Fibroblast of lung (primary cell): ENCODE data around the gene GGT6. TPM values are rescaled to one million over a fixed set of nuclear protein-coding genes. Genes with fewer than 3 reads are reported as not detected.

Source experiments
- DNase-seq, 2 donors: peaks; one replicate each; pipeline versions ENCODE4 v3.0.0 to v3.0.0-alpha.2; 2010; ENCODE audit warnings: low read depth in 2 of 2
- H2AFZ ChIP-seq: 2 replicates; pipeline ENCODE4 v1.5.1; 2012; ENCODE audit warnings: low read length, control low read depth, inconsistent platforms
- H3K27ac ChIP-seq: 2 replicates; pipeline ENCODE4 v1.5.1; 2011; ENCODE audit warnings: low read length, control low read depth; ENCODE audit not compliant: insufficient read depth
- H3K27me3 ChIP-seq: 2 replicates; pipeline ENCODE4 v1.5.1; 2011; ENCODE audit warnings: mild to moderate bottlenecking, low read length; ENCODE audit not compliant: control insufficient read depth, insufficient read depth
- H3K36me3 ChIP-seq: 2 replicates; pipeline ENCODE4 v1.5.1; 2011; ENCODE audit warnings: low read length; ENCODE audit not compliant: control insufficient read depth, insufficient read depth
- H3K4me1 ChIP-seq: 2 replicates; pipeline ENCODE4 v1.5.1; 2011; ENCODE audit warnings: low read length; ENCODE audit not compliant: control insufficient read depth, insufficient read depth; ENCODE audit errors: extremely low read depth
- H3K4me2 ChIP-seq: 2 replicates; pipeline ENCODE4 v1.5.1; 2011; ENCODE audit warnings: low read length, control low read depth; ENCODE audit not compliant: insufficient read depth; ENCODE audit errors: extremely low read depth
- H3K4me3 ChIP-seq, 4 experiments: fragments of 200-600 bp in 1 of 4; sonication (generic) in 1 of 4; replicated peaks in 1 of 4; 2 replicates each; pipeline ENCODE4 v1.5.1; 2011 to 2016; ENCODE audit warnings: low read length in 4 of 4, low read depth in 3 of 4, mild to moderate bottlenecking in 3 of 4, control low read depth in 2 of 4, inconsistent platforms in 1 of 4, mixed read lengths in 1 of 4; ENCODE audit not compliant: insufficient read depth in 1 of 4; ENCODE audit errors: control extremely low read depth in 1 of 4
- H3K79me2 ChIP-seq: 2 replicates; pipeline ENCODE4 v1.5.1; 2012; ENCODE audit warnings: mild to moderate bottlenecking, low read length, inconsistent platforms; ENCODE audit not compliant: control insufficient read depth, insufficient read depth
- H3K9ac ChIP-seq: 2 replicates; pipeline ENCODE4 v1.5.1; 2011; ENCODE audit warnings: mild to moderate bottlenecking, low read length, control low read depth; ENCODE audit not compliant: insufficient read depth
- H3K9me3 ChIP-seq: 2 replicates; pipeline ENCODE4 v1.5.1; 2012; ENCODE audit warnings: low read depth, low read length; ENCODE audit not compliant: control insufficient read depth, insufficient read depth
- H4K20me1 ChIP-seq: 2 replicates; pipeline ENCODE4 v1.5.1; 2011; ENCODE audit warnings: low read length; ENCODE audit not compliant: control insufficient read depth, insufficient read depth; ENCODE audit errors: extremely low read depth
- EZH2 ChIP-seq: IDR thresholded peaks from 2 replicates; pipeline ENCODE4 v1.5.1; 2012; ENCODE audit warnings: low read length, control low read depth, mild to moderate bottlenecking; ENCODE audit errors: missing control alignments
- polyA plus RNA-seq, 2 donors: library from polyadenylated mRNA; depleted of rRNA in 1 of 2; stranded (reverse) in 1 of 2; unstranded in 1 of 2; fragments of >200 nt; gene quantifications; 2 replicates each; pipeline ENCODE4 v1.2.1, GENCODE V29; 2011 to 2012; ENCODE audit warnings: missing spikeins in 1 of 2
- total RNA-seq: library from RNA; depleted of rRNA; stranded (reverse); fragments of >200 nt; gene quantifications from 2 replicates; pipeline ENCODE4 v1.2.1, GENCODE V29; 2014
- TF ChIP-seq, protein P1 (sequence below), 2 donors: IDR thresholded peaks in 1 of 2; conservative IDR thresholded peaks in 1 of 2; 1 replicate in 1 of 2; 2 replicates in 1 of 2; pipeline ENCODE4 v1.5.1; 2011 to 2012; ENCODE audit warnings: low read length in 2 of 2, control low read depth in 1 of 2, inconsistent platforms in 1 of 2, low read depth in 1 of 2, mild to moderate bottlenecking in 1 of 2

Gene GGT6
- total and polyA plus RNA-seq, 2 donors (not counting 1 experiment from before 2014, with no cell fraction given) = not detected

DNA sequence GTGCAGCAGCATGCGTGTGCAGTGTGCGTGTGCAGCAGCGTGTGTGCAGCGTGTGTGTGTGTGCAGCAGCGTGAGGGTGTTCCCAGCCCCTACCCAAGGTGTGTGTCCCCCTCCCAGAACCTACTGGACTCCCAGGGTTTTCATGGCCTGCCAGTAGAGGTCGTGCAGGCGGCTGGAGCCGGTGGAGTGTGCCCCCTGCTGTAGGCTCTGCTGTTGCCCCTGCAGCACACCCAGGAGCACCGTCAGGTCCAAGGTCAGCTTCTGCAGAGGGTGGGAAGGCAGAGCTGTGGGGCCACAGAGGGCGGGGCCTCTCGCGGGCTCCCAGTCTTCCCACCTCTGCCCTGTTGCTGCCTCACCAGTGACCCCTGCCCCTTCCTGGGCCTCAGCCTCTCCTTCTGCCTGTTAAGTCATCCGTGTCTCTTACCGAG is 20.1 kb downstream of the GGT6 start:
- H3K79me2 ChIP-seq = no peaks in the 10 kb centered on the region
- H3K9ac ChIP-seq = no peak overlapping the region
- H2AFZ ChIP-seq = no peak overlapping the region
- peaks cover 24% of the 10 kb centered on the region for H3K36me3 ChIP-seq
- no peaks in the 10 kb centered on the region for H3K27me3 ChIP-seq
- H3K9me3 ChIP-seq = no peaks in the 10 kb centered on the region
- H3K4me3 ChIP-seq = no peak overlapping the region
- no peak overlapping the region for H3K4me2 ChIP-seq
- TF ChIP-seq, protein P1, sequence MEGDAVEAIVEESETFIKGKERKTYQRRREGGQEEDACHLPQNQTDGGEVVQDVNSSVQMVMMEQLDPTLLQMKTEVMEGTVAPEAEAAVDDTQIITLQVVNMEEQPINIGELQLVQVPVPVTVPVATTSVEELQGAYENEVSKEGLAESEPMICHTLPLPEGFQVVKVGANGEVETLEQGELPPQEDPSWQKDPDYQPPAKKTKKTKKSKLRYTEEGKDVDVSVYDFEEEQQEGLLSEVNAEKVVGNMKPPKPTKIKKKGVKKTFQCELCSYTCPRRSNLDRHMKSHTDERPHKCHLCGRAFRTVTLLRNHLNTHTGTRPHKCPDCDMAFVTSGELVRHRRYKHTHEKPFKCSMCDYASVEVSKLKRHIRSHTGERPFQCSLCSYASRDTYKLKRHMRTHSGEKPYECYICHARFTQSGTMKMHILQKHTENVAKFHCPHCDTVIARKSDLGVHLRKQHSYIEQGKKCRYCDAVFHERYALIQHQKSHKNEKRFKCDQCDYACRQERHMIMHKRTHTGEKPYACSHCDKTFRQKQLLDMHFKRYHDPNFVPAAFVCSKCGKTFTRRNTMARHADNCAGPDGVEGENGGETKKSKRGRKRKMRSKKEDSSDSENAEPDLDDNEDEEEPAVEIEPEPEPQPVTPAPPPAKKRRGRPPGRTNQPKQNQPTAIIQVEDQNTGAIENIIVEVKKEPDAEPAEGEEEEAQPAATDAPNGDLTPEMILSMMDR (conservative IDR thresholded peaks at IDR 0.05 in 1 of 2, IDR thresholded peaks at IDR 0.05 in 1 of 2; ENCODE audit: low read depth in 1 of 2, low read length in 2 of 2) = peak in 1 of 2 donors; percentile 7
- TF ChIP-seq EZH2 = no peak
- no peak overlapping the region for H3K27ac ChIP-seq
- H3K4me1 ChIP-seq = no peaks in the 10 kb centered on the region
- no peak for DNase-seq
- no peaks in the 10 kb centered on the region for H4K20me1 ChIP-seq

GRCh38 chr17:4539576-4540223 is 20.7 kb downstream of the GGT6 start:
- Histone ChIP-seq H3K27ac (no peak overlapping the region), H3K4me3 (no peak overlapping the region), H3K79me2 (no peaks in the 10 kb centered on the region), H3K9me3 (no peaks in the 10 kb centered on the region), H3K27me3 (no peaks in the 10 kb centered on the region), H4K20me1 (no peaks in the 10 kb centered on the region), H3K36me3 (peaks cover 24% of the 10 kb centered on the region), H3K9ac (no peak overlapping the region), H3K4me1 (no peaks in the 10 kb centered on the region), H3K4me2 (no peak overlapping the region), H2AFZ (no peak overlapping the region)
- DNase-seq = no peak
- TF ChIP-seq, protein P1 (conservative IDR thresholded peaks at IDR 0.05 in 1 of 2, IDR thresholded peaks at IDR 0.05 in 1 of 2; ENCODE audit: low read depth in 1 of 2, low read length in 2 of 2) = no peak
- TF ChIP-seq EZH2 = no peak

DNA sequence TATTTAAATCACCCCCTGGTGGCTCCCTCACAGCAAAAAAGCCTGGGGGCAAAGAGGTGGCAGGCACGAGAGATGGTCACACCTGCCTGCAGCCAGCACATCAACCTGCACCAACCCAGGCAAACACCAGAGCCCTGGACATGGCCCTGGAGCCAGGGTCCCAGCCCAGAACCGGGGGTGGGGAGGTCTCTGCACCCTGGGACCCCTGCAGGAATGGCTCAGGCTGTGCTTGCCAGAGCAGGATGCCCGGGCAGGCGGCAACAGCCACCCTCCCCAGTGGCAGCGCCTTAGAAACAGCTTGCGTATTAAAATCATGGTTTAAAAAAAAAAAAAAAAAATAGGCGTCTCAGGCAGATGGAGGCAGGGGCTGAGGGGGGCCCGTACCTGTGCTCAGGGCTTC is 21.4 kb downstream of the GGT6 start:
- H3K27ac ChIP-seq = no peak overlapping the region
- H3K4me1 ChIP-seq = no peaks in the 10 kb centered on the region
- DNase-seq = no peak
- no peak for TF ChIP-seq EZH2
- TF ChIP-seq, protein P1 (conservative IDR thresholded peaks at IDR 0.05 in 1 of 2, IDR thresholded peaks at IDR 0.05 in 1 of 2; ENCODE audit: low read depth in 1 of 2, low read length in 2 of 2) = no peak
- H3K9me3 ChIP-seq = no peaks in the 10 kb centered on the region
- H3K4me3 ChIP-seq = no peak overlapping the region
- no peak overlapping the region for H2AFZ ChIP-seq
- H4K20me1 ChIP-seq = no peaks in the 10 kb centered on the region
- H3K27me3 ChIP-seq = no peaks in the 10 kb centered on the region
- H3K79me2 ChIP-seq = no peaks in the 10 kb centered on the region
- H3K4me2 ChIP-seq = no peak overlapping the region
- no peak overlapping the region for H3K9ac ChIP-seq
- H3K36me3 ChIP-seq = peaks cover 21% of the 10 kb centered on the region
